Limb (tissue), 2 donors: ENCODE results near the gene SHISA4.
A peak's percentile ranks its signal among the peaks of the same experiment; 100 is the strongest.
"Not testable (repeated sequence)": the region's sequence is repeated elsewhere in the genome, so short reads cannot be mapped to it uniquely, and the experiment has no call there.

ENCODE experiments used
- DNase-seq, 2 donors: peaks; one replicate each; pipeline ENCODE4 v3.0.0-alpha.2; 2016; ENCODE audit errors: extremely low spot score in 2 of 2

Gene SHISA4, protein sequence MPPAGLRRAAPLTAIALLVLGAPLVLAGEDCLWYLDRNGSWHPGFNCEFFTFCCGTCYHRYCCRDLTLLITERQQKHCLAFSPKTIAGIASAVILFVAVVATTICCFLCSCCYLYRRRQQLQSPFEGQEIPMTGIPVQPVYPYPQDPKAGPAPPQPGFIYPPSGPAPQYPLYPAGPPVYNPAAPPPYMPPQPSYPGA

GRCh38 chr1:201888282-201889089, at the start of gene SHISA4:
Gene SHISA4, plus strand, starts transcription at chr1:201888898. Its CDS starts 97 bp downstream, at chr1:201888995.
- peak; percentile 40 to 75 for DNase-seq

DNA sequence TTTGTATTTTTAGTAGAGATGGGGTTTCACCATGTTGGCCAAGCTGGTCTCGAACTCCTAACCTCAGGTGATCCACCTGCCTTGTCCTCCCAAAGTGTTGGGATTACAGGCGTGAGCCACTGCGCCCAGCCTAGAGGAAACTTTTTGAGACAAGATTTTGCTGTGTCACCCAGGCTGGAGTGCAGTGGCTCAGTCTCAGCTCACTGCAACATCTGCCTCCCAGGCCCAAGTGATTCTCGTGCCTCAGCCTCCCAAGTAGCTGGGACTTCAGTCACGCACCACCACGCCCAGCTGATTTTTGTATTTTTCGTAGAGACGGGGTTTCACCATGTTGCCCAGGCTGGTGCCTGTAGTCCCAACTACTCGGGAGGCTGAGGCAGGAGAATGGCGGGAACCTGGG, 49.6 kb upstream of the SHISA4 start:
- DNase-seq, result not testable (repeated sequence)

GRCh38 chr1:201840055-201840454, 48.6 kb upstream of the SHISA4 start:
- DNase-seq, result no peak

DNA sequence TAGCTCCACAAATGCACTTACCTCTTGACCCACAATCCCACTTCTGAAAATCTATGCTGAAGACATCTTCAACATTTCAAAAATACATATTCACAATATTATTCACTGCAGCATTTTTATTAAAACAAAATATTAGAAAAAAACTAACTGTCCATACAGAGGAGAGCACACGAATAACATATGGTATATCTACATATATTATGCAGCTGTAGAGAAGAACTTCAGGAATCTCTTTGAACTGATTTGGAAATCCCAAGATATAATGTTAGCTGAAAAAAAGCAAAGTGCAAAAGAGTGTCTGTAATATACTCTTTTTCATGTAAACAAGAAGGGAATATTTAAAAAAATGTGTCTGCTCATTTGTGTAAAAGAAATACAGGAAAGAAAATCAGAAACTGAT, 48.2 kb upstream of the SHISA4 start:
- DNase-seq, result no peak

DNA sequence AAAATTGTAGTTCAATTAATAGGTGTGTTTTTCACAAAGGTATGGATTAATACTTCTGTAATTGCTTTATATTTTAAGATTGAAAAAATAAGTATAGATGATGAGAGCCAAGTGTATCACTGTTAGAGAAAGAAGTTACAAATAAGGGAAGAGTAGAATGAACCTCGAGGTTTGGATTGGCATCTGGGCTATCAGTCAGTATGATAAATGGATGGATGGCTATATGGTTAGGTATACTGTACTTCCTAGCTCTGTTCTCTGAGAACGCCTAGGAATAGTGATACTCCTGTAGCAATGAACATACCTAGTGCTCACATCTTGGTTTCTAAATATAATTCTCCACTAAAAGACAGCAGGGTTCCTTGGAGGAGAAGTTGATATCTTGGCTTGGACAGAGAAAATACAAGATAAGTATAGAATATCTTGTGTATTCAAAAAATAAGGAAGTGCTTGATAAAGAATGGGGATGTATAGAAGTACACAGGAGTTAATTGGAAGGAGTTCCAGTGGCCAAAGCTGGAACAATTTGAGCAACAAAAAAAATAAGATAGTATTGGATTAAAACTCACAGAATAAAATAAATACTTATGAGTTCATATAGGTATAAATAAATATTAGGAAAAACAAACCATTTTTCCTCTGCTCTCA, 47.3 kb upstream of the SHISA4 start:
- DNase-seq, result no peak

GRCh38 chr1:201842472-201843027, 46.1 kb upstream of the SHISA4 start:
- DNase-seq, result no peak

GRCh38 chr1:201845331-201846083, 43.2 kb upstream of the SHISA4 start:
- no peak for DNase-seq

DNA sequence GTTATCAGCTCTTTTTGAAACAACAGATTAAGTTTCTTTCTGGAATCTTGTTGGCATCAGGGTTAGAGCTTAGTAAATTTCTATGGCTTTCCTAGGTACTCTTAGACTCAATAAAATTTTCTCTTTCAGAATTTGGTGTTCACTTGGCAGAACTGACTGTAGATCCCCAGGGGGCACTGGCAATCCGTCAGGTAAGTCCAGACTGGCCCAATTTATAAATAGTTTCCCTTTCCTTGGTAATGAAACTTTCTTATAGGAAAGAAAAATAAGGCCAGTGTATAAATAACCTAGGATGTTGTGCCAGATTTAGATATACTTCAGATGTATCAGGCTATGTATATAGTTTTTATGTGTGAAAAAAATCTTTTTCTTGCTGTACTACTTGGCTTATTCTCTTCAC, 41.5 kb upstream of the SHISA4 start:
- DNase-seq, result no peak

- no peak for DNase-seq
Measured at GRCh38 chr1:201848230-201848629, 40.5 kb upstream of the SHISA4 start.

GRCh38 chr1:201849372-201850052, 39.2 kb upstream of the SHISA4 start:
- no peak for DNase-seq

- peak; percentile 21 to 44 for DNase-seq
Measured at GRCh38 chr1:201850053-201850397, 38.7 kb upstream of the SHISA4 start.

GRCh38 chr1:201851949-201852348, 36.7 kb upstream of the SHISA4 start:
- DNase-seq, result no peak

- DNase-seq, result not testable (repeated sequence)
Measured at GRCh38 chr1:201856722-201857121, 32.0 kb upstream of the SHISA4 start.

DNA sequence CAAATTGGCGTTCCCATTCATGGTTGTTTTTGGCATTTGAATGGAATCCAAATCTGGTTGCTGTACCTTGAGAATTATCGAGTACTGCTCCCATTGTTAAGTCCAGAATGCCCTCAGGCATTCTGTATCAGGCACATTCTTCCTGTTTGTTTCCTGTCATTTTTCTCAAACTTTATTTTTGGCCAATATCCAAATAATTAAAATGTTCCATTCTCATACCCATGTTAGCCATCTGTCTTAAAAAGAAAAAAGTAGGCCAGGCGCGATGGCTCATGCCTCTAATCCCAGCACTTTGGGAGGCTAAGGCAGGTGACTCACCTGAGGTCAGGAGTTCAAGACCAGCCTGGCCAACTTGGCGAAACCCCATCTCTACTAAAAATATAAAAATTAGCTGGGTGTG, 29.3 kb upstream of the SHISA4 start:
- DNase-seq, result no peak

DNA sequence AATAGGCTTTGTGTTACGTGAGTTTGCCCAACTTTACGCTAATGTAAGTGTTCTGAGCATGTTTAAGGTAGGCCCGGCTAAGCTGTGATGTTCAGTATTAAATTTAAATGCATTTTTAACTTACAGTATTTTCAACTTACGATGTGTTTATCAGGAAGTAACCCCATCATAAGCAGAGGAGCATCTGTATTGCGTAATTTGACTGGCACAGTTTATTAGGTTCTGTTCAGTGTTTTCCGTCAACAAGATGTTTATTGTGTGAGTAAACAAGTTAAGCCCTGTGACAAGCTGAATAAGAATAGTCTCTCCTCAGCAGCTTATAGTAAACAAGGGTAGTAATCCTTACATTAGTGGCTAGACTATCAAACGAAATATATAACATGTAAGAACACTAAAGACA, 27.2 kb upstream of the SHISA4 start:
- no peak for DNase-seq

DNA sequence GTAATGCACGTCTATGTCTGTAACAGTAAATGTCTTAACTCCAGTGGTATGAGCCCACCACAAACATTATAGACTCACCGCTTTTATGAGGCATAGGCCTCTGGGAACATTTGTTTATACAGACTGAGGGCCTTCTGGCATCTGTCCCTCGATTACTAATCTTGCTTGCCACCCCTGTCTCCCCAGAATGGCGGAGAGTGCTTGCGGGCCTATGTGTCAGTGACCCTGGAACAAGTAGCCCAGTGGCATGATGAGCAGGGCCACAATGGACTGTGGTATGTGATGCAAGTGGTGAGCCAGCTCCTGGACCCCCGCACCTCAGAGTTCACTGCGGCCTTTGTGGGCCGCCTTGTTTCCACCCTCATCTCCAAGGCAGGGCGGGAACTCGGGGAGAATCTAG, 18.3 kb upstream of the SHISA4 start:
- DNase-seq, result no peak

- DNase-seq, result no peak
Measured at GRCh38 chr1:201874672-201875071, 14.0 kb upstream of the SHISA4 start.

- DNase-seq, result no peak
Measured at GRCh38 chr1:201876148-201876818, 12.4 kb upstream of the SHISA4 start.

GRCh38 chr1:201877877-201878401, 10.8 kb upstream of the SHISA4 start:
- DNase-seq, result peak in 1 of 2 donors; percentile 48

GRCh38 chr1:201880928-201881571, 7.6 kb upstream of the SHISA4 start:
- DNase-seq, result no peak
